AG04449 (cell line): ENCODE data around the gene EPHA10.

Experiments
- CTCF ChIA-PET: fragments of 350-600 bp; formaldehyde crosslinking; extraction: SDS; loops from one replicate; lab custom pipeline; 2021; ENCODE audit warnings: antibody characterized with exemption; lab: Yijun Ruan, JAX
- POLR2A ChIA-PET: fragments of 400-600, 350-600 bp; formaldehyde crosslinking; extraction: SDS; loops from one replicate; lab custom pipeline; 2020; ENCODE audit warnings: antibody characterized with exemption, inconsistent platforms; lab: Yijun Ruan, JAX
- DNase-seq: peaks from one replicate; pipeline ENCODE4 v3.0.0-alpha.2; 2010; ENCODE audit warnings: low read depth, low spot score
- H3K4me3 ChIP-seq: 2 replicates; pipeline ENCODE4 v1.5.1; 2011; ENCODE audit warnings: low read depth, mild to moderate bottlenecking, control low read depth, low read length
- TF ChIP-seq, protein P1 (sequence below): IDR thresholded peaks from one replicate; pipeline ENCODE4 v1.5.1; 2011; ENCODE audit warnings: mild to moderate bottlenecking, moderate library complexity, low read length, control low read depth, inconsistent platforms; ENCODE audit not compliant: insufficient read depth; ENCODE audit errors: missing control alignments

Gene EPHA10

DNA sequence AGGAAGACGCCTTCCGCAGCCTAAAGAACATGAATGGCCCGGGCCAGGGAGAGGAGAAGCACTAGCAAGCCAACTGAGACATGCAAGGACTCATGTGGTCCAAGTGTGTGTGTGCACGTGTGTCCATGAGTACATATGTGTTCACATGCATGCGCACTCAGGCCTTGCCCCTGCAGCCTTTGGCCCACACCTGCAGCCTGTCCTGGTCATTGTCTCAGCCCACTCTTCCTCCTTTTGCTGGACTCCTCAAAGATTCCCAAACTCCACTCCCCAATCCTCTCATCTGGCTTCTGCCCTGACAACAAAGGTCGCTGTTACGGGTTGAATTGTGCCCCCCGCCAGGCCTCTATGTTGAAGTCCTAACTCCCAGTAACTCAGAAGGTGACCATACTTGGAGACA lies 50.7 kb downstream of the EPHA10 start:
- DNase-seq, result no peak
- TF ChIP-seq, protein P1, sequence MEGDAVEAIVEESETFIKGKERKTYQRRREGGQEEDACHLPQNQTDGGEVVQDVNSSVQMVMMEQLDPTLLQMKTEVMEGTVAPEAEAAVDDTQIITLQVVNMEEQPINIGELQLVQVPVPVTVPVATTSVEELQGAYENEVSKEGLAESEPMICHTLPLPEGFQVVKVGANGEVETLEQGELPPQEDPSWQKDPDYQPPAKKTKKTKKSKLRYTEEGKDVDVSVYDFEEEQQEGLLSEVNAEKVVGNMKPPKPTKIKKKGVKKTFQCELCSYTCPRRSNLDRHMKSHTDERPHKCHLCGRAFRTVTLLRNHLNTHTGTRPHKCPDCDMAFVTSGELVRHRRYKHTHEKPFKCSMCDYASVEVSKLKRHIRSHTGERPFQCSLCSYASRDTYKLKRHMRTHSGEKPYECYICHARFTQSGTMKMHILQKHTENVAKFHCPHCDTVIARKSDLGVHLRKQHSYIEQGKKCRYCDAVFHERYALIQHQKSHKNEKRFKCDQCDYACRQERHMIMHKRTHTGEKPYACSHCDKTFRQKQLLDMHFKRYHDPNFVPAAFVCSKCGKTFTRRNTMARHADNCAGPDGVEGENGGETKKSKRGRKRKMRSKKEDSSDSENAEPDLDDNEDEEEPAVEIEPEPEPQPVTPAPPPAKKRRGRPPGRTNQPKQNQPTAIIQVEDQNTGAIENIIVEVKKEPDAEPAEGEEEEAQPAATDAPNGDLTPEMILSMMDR, result no peak
- ChIA-PET CTCF (no interaction called here), POLR2A (no interaction called here)
- H3K4me3 ChIP-seq, result no peak overlapping the region

DNA sequence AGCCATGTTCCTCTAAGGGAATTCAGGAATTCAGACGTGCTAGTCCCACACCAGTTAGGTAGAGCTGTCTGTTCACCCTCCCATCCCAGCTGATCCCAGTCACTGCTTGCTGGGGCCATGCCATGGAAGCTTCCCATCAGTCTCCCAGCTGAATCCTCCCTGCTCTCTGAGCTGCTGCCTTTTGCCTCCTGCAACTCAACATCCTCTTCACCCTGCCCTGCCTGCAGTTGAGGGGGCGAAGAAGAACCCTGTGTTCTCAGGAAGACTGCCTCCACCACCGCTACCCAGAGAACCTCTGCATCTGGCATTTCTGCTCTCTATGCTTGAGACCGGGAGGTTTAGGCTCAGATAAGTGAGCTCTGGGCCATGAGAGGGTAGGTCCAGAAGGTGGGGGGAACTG lies 56.4 kb downstream of the EPHA10 start:
- TF ChIP-seq, protein P1, result no peak
- POLR2A ChIA-PET, result no interaction called here
- no peak for DNase-seq
- CTCF ChIA-PET, result interaction anchor here (1.9 kb wide), 1 partner anchor 9 kb away, joined by 5 read pairs; no protein-coding TSS in a partner anchor
- H3K4me3 ChIP-seq, result no peak overlapping the region

DNA sequence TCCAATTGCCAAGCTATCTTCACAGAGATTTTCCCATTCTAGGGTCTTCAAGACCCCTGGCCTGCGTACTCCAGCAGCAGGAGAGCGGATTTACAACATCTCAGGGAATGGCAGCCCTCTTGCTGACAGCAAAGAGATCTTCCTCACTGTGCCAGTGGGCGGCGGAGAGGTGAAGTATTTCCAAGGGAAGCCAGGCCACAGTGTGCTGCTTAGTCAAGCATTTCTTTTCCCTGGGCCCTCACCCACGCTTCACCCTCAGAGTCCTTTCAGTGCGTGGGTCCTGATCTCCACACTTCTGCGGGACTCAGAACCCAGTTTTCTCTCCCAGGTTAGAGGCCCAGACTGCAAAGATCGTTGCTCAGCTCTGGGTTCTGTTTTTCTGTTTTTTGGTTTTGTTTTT lies 59.5 kb downstream of the EPHA10 start:
- ChIA-PET CTCF (interaction anchor here (0.9 to 1.7 kb wide), 4 partner anchors 10 to 41 kb away, joined by 3 to 10 read pairs (median 4); no protein-coding TSS in a partner anchor), POLR2A (no interaction called here)
- TF ChIP-seq, protein P1, result no peak

DNA sequence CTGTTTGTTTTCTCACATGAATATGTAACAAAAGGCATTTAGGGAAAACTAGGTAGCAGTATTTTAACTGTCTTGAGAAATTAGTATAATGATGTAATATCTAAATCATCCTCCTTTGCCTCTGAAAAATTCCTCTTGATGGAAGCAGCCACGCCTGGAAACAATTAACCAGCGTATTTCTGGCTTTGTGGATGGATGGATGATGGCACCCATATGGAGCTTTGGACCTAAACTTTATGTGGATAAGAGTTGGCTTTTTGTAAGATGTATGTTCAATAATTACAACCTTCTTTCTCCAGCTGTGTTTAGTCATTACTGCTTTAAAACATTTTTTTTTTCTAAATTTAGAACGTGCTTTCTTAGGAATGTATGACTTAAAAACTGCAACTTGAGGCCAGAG lies 60.0 kb downstream of the EPHA10 start:
- no peak overlapping the region for H3K4me3 ChIP-seq
- CTCF ChIA-PET, result interaction anchor here (0.9 to 1.7 kb wide), 4 partner anchors 10 to 40 kb away, joined by 3 to 10 read pairs (median 4); no protein-coding TSS in a partner anchor
- POLR2A ChIA-PET, result no interaction called here
- DNase-seq, result peak; percentile 29
- TF ChIP-seq, protein P1, result no peak

More for the DNA sequence above, 59.5 kb downstream of the EPHA10 start:
- DNase-seq, result no peak
- H3K4me3 ChIP-seq, result no peak overlapping the region

DNA sequence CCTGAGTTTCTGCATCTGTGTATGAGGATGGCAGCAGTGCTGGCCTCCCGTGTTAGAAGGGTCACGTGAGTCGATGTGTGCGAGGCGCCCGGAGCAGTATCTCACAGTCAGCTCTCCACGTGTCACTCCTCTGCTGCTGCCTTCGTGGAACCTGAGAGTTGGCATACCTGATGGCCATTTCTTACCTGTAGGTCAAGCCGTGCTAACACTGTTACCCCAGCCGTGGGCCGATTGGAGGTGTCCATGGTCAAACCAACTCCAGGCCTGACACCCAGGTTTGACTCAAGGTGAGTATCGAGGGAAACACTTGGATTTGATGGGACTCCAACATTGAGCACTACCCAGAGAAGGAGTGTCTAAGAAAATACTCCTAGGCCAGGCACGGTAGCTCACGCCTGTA lies 61.9 kb downstream of the EPHA10 start:
- ChIA-PET POLR2A (no interaction called here), CTCF (interaction anchor here (1.8 kb wide), 1 partner anchor 11 kb away, joined by 7 read pairs; the partner anchor contains the start of gene CDCA8)
- TF ChIP-seq, protein P1, result no peak
- H3K4me3 ChIP-seq, result no peak overlapping the region
- DNase-seq, result no peak

DNA sequence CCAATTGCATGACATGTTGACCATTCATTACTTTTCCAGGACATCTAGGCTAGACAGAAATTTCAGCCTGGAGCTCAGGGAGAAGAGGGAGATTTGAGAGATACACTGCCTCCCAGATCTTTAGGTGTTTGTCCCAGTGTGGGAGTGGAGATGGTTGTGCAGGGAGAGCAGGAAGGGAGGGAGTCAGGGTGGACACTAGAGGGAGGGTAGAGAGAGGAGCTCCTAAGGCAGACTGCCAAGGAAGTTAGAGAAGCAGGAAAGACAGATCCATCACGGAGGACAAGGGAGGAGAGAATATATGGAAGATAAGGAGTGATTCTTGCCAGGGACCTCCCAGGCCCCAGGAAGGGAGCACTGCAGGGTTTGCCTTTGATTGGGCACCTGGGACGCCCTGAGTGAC lies 63.9 kb downstream of the EPHA10 start:
- POLR2A ChIA-PET, result interaction anchor here (1.3 kb wide), 1 partner anchor 107 kb away, joined by 5 read pairs; the partner anchor contains the start of genes C1orf122 and YRDC
- TF ChIP-seq, protein P1, result no peak
- no peak for DNase-seq
- no peak overlapping the region for H3K4me3 ChIP-seq
- CTCF ChIA-PET, result interaction anchor here (2.0 kb wide), 2 partner anchors 10 to 19 kb away, joined by 5 to 8 read pairs; a partner anchor contains a TSS
